ENCODE measurements around the gene CDCA8. TPM values are rescaled to one million over a fixed set of nuclear protein-coding genes. Genes with fewer than 3 reads are reported as not detected.

The CDCA8 gene
- total RNA-seq, 1 experiment from 2014 or later = 48.5 TPM

DNA sequence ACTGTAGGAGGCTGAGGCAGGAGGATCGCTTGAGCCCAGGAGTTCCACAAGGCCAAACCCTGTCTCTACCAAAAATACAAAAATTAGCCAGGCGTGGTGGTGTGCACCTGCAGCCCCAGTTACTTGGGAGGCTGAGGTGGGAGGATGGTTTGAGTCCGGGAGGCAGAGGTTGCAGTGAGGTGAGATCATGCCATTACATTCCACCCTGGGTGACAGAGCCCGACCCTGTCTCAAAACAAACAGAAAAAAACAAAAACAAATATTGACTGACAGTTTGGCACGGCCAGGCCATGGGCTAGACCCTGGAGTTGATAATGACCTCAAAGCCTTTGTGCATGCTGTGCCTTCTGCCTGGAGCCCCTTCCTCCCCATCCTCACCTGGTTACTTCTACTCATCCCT, 38.4 kb upstream of the CDCA8 start:
- TF ChIP-seq, protein P1, sequence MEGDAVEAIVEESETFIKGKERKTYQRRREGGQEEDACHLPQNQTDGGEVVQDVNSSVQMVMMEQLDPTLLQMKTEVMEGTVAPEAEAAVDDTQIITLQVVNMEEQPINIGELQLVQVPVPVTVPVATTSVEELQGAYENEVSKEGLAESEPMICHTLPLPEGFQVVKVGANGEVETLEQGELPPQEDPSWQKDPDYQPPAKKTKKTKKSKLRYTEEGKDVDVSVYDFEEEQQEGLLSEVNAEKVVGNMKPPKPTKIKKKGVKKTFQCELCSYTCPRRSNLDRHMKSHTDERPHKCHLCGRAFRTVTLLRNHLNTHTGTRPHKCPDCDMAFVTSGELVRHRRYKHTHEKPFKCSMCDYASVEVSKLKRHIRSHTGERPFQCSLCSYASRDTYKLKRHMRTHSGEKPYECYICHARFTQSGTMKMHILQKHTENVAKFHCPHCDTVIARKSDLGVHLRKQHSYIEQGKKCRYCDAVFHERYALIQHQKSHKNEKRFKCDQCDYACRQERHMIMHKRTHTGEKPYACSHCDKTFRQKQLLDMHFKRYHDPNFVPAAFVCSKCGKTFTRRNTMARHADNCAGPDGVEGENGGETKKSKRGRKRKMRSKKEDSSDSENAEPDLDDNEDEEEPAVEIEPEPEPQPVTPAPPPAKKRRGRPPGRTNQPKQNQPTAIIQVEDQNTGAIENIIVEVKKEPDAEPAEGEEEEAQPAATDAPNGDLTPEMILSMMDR (conservative IDR thresholded peaks at IDR 0.05) = no peak
- Histone ChIP-seq H3K27ac (ENCODE audit: insufficient read length, low read depth, low read length) (no peak overlapping the region), H3K27me3 (ENCODE audit: insufficient read depth, low read length) (no peaks in the 10 kb centered on the region; the same call in 1 of the 2 replicates), H2BK20ac (ENCODE audit: low read depth, low read length, poor library complexity, severe bottlenecking) (no peak overlapping the region), H3K79me2 (ENCODE audit: insufficient read depth, low read length) (no peaks in the 10 kb centered on the region), H2BK120ac (ENCODE audit: low read depth, low read length, poor library complexity, severe bottlenecking) (no peak overlapping the region), H2BK5ac (ENCODE audit: insufficient read length, low read length) (no peak overlapping the region), H3K4me2 (ENCODE audit: insufficient read depth, insufficient read length, low read length) (no peak overlapping the region), H4K20me1 (ENCODE audit: control insufficient read depth, insufficient read depth, insufficient read length) (no peaks in the 10 kb centered on the region), H4K5ac (ENCODE audit: insufficient read length, low read depth, low read length) (no peak overlapping the region), H3K56ac (ENCODE audit: insufficient read length, low read depth, low read length) (no peak overlapping the region), H4K91ac (ENCODE audit: insufficient read length, low read depth, low read length) (no peak overlapping the region), H2BK12ac (ENCODE audit: insufficient read length, low read depth, low read length) (no peak overlapping the region), H3K14ac (ENCODE audit: insufficient read depth, low read length) (no peak overlapping the region), H3K79me1 (ENCODE audit: insufficient read depth, low read depth, low read length, poor library complexity, severe bottlenecking) (no peaks in the 10 kb centered on the region), H3K9me3 (ENCODE audit: control insufficient read depth, low read depth, low read length) (no peaks in the 10 kb centered on the region), H3K18ac (ENCODE audit: insufficient read length, low read depth, low read length) (no peak overlapping the region), H2AFZ (ENCODE audit: low read length) (no peak overlapping the region), H3K23ac (ENCODE audit: insufficient read length, low read depth, low read length) (no peak overlapping the region), H4K8ac (replicated peaks; ENCODE audit: insufficient read length, low read depth, low read length) (no peak overlapping the region), H2AK5ac (ENCODE audit: insufficient read length, low read length) (no peak overlapping the region), H3K4me1 (ENCODE audit: insufficient read depth, low read length) (no peaks in the 10 kb centered on the region), H3T11ph (ENCODE audit: low read length) (no peak overlapping the region), H3K9ac (ENCODE audit: extremely low read depth, insufficient read length, low read length) (no peak overlapping the region), H3K4ac (ENCODE audit: low read depth, low read length) (no peak overlapping the region), H2BK15ac (ENCODE audit: low read depth, low read length) (no peak overlapping the region), H3K23me2 (ENCODE audit: insufficient read length, low read depth, low read length, poor library complexity, severe bottlenecking) (peaks cover 3% of the 10 kb centered on the region)
- no peaks in the 10 kb centered on the region for H3K36me3 Mint-ChIP-seq (ENCODE audit: insufficient read depth in 1 of 3, low read depth in 3 of 3)
- peaks cover 0 to 16% of the 10 kb centered on the region in 2 experiments; a peak in 3 of 4 replicates for H3K4me1 Mint-ChIP-seq
- WGBS (ENCODE audit: extremely low coverage, insufficient read length, low lambda C conversion rate) = no CpG with 5 or more reads among the region's 5 CpGs
- H3K27ac Mint-ChIP-seq = peak overlapping the region in 1 of 3 experiments; percentile 76; a peak in 1 of 7 replicates
- H3K9me3 Mint-ChIP-seq = no peaks in the 10 kb centered on the region; a peak in 2 of 5 replicates
- H3K4me3 Mint-ChIP-seq = no peak overlapping the region
- H3K27me3 Mint-ChIP-seq (ENCODE audit: low read depth) = peaks cover 42% of the 10 kb centered on the region
- DNase-seq = no peak
